Karpas-422 (cell line): Measurements from ENCODE around the gene TCEA3. TPM values are rescaled to one million over a fixed set of nuclear protein-coding genes. Genes with fewer than 3 reads are reported as not detected.

ENCODE experiments used
- DNase-seq: peaks from one replicate; pipeline ENCODE4 v3.0.0-alpha.2; 2015
- H2AFZ ChIP-seq: fragments of 200-600 bp; sonication (generic); 2 replicates; pipeline ENCODE4 v1.6.1; 2014; ENCODE audit warnings: antibody characterized with exemption, low read length, mixed read lengths
- H3K27ac ChIP-seq: fragments of 200-600 bp; sonication (generic); 2 replicates; pipeline ENCODE4 v1.5.1; 2014; ENCODE audit warnings: mild to moderate bottlenecking, low read length, moderate library complexity
- H3K27me3 ChIP-seq: fragments of 200-600 bp; sonication (generic); 2 replicates; pipeline ENCODE4 v1.6.1; 2014; ENCODE audit warnings: low read length, mixed read lengths
- H3K36me3 ChIP-seq: fragments of 200-600 bp; sonication (generic); 2 replicates; pipeline ENCODE4 v1.6.1; 2014; ENCODE audit warnings: low read length, mixed read lengths; ENCODE audit not compliant: insufficient read depth
- H3K4me1 ChIP-seq: fragments of 200-600 bp; sonication (generic); 2 replicates; pipeline ENCODE4 v1.6.1; 2014; ENCODE audit warnings: mild to moderate bottlenecking, low read length, mixed read lengths
- H3K4me2 ChIP-seq: fragments of 200-600 bp; sonication (generic); 2 replicates; pipeline ENCODE4 v1.6.1; 2014; ENCODE audit warnings: low read length, low read depth, mild to moderate bottlenecking; ENCODE audit not compliant: poor library complexity, severe bottlenecking
- H3K4me3 ChIP-seq: fragments of 200-600 bp; sonication (generic); 2 replicates; pipeline ENCODE4 v1.5.1; 2014; ENCODE audit warnings: mild to moderate bottlenecking, antibody characterized with exemption, low read length, mixed read lengths
- H3K79me2 ChIP-seq: fragments of 200-600 bp; sonication (generic); 2 replicates; pipeline ENCODE4 v1.6.1; 2014; ENCODE audit warnings: mild to moderate bottlenecking, low read length, mixed read lengths
- H3K9ac ChIP-seq: fragments of 200-600 bp; sonication (generic); 2 replicates; pipeline ENCODE4 v1.6.0; 2014; ENCODE audit warnings: low read length
- H3K9me2 ChIP-seq: fragments of 200-600 bp; sonication (generic), shearing (Covaris generic); replicated peaks from 2 replicates; pipeline ENCODE4 v1.6.0; 2014; ENCODE audit warnings: mild to moderate bottlenecking, low read length, moderate library complexity; ENCODE audit not compliant: insufficient read depth
- H3K9me3 ChIP-seq: fragments of 300-700, 200-600 bp; sonication (generic); 2 replicates; pipeline ENCODE4 v1.6.1; 2014; ENCODE audit warnings: low read length, mixed read lengths
- H4K20me1 ChIP-seq: fragments of 200-600 bp; sonication (generic); 2 replicates; pipeline ENCODE4 v1.6.1; 2014; ENCODE audit warnings: mild to moderate bottlenecking, antibody characterized with exemption, low read length, low read depth; ENCODE audit not compliant: insufficient read depth
- total RNA-seq: library from RNA; depleted of rRNA; stranded (reverse); fragments of >200 nt; shearing (Covaris generic); gene quantifications from 2 replicates; pipeline ENCODE4 v1.2.3, GENCODE V29; 2014; ENCODE audit warnings: low replicate concordance

Gene TCEA3
- total RNA-seq, 1 experiment from 2014 or later = not detected

DNA sequence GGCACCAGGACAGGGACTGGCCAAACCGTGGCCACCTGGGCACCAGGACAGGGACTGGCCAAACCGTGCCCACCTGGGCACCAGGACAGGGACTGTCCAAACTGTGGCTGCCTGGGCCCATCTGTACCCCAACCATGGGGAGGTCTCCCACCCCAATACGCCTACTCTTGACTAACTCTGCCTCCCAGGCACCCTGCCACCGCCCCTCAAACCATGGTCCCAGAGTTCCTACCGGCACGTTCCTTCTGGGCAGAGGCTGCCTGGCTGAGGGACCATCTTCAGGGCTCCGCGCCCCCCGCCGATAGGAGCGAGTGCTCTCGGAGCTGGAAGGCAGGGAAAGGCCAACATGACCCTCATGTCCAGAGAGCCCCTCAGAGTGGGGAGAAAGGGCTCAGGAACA is 6.3 kb upstream of the TCEA3 start:
- no peak overlapping the region for H3K27ac ChIP-seq
- H3K9me3 ChIP-seq = no peaks in the 10 kb centered on the region
- H3K36me3 ChIP-seq = no peaks in the 10 kb centered on the region
- no peaks in the 10 kb centered on the region for H3K4me1 ChIP-seq
- H2AFZ ChIP-seq = no peak overlapping the region
- no peaks in the 10 kb centered on the region for H4K20me1 ChIP-seq
- no peaks in the 10 kb centered on the region for H3K9me2 ChIP-seq
- no peak overlapping the region for H3K9ac ChIP-seq
- no peaks in the 10 kb centered on the region for H3K27me3 ChIP-seq
- H3K4me2 ChIP-seq = no peak overlapping the region
- no peaks in the 10 kb centered on the region for H3K79me2 ChIP-seq
- no peak overlapping the region for H3K4me3 ChIP-seq
- no peak for DNase-seq

DNA sequence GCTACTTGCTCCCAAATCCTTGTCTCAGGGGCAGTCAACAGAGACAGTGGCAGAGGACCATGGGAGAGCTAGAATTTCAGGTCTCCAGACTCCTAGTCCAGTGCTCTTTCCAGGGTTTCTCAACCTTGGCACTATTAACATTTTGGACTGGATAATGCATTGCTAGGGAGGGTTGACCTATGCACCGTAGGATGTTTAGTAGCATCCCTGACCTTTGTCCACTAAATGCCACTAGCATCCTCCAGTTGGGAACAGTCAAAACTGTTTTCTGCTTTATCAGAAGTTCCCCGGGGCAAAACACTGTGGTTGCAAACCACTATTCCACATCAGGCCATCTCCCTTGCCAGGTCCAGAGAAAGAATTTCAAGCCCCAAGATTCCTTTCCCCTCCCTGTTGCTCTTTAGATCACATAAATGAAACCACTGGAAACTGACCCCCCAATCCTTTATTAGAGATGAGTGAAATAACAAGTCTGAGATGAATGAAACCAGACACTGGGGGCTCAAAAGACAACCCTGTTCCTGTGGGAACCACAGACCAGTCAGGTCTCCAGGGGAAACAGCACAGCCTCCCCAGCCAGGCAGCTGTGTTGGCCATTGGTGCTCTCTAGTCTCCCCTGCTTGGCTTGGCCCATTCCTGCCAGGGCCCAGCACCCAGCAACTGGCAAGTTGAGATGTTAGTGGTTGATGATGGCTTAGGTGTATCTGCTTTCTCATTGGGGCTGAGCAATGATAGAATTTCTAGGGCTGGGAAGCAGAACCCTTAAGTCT is 3.8 kb upstream of the TCEA3 start:
- Histone ChIP-seq H3K27ac (no peak overlapping the region), H4K20me1 (no peaks in the 10 kb centered on the region), H3K4me1 (no peaks in the 10 kb centered on the region), H2AFZ (no peak overlapping the region), H3K9me3 (no peaks in the 10 kb centered on the region), H3K4me3 (no peak overlapping the region), H3K4me2 (no peak overlapping the region), H3K79me2 (no peaks in the 10 kb centered on the region), H3K36me3 (no peaks in the 10 kb centered on the region), H3K27me3 (no peaks in the 10 kb centered on the region), H3K9ac (no peak overlapping the region), H3K9me2 (no peaks in the 10 kb centered on the region)
- DNase-seq = no peak

DNA sequence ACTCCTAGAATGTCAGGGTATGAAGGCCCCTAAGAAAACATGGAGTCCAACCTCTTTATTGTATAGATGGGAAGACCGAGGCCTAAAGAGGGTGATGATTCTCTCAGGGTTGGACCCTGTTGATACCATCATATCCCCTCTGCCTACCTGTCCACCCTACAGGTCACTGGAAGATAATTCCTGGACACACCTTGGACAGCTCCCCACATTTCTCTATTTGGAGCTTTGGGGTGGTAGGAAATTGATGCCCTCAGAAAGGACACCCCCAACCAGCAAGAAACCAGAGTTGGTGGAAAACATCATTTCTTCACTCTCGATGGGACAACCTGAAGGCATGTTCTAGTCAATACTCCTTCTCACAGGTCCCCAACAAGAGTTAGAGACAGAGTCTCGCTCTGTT is 3.0 kb upstream of the TCEA3 start:
- DNase-seq = no peak
- Histone ChIP-seq H3K4me3 (no peak overlapping the region), H2AFZ (no peak overlapping the region), H4K20me1 (no peaks in the 10 kb centered on the region), H3K27ac (no peak overlapping the region), H3K27me3 (no peaks in the 10 kb centered on the region), H3K9me2 (no peaks in the 10 kb centered on the region), H3K9ac (no peak overlapping the region), H3K4me1 (no peaks in the 10 kb centered on the region), H3K9me3 (no peaks in the 10 kb centered on the region), H3K4me2 (no peak overlapping the region), H3K79me2 (no peaks in the 10 kb centered on the region), H3K36me3 (no peaks in the 10 kb centered on the region)

DNA sequence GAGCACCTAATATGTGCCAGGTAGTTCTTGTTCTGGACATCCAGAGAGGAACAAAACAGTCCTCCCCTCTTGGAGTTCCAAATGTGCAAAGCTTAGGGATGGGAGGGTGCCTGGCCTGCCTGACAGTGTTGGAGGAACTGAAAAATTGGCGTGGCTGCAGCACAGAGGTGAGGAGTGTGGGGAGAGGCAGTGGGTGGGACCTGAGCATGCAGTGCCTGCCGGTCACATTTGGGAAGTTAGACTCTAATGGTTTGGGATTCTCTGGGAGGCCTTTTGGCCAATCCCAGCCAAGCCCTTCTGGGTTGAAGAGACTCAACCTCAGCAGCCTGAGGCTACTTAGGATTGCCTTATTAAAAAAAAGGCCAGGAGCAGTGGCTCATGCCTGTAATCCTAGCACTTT is 2.3 kb upstream of the TCEA3 start:
- H3K36me3 ChIP-seq = no peaks in the 10 kb centered on the region
- no peaks in the 10 kb centered on the region for H3K27me3 ChIP-seq
- H4K20me1 ChIP-seq = no peaks in the 10 kb centered on the region
- H3K9ac ChIP-seq = no peak overlapping the region
- no peaks in the 10 kb centered on the region for H3K4me1 ChIP-seq
- H3K27ac ChIP-seq = no peak overlapping the region
- H3K4me2 ChIP-seq = no peak overlapping the region
- no peaks in the 10 kb centered on the region for H3K9me2 ChIP-seq
- no peaks in the 10 kb centered on the region for H3K9me3 ChIP-seq
- H2AFZ ChIP-seq = no peak overlapping the region
- no peaks in the 10 kb centered on the region for H3K79me2 ChIP-seq
- no peak overlapping the region for H3K4me3 ChIP-seq
- no peak for DNase-seq

DNA sequence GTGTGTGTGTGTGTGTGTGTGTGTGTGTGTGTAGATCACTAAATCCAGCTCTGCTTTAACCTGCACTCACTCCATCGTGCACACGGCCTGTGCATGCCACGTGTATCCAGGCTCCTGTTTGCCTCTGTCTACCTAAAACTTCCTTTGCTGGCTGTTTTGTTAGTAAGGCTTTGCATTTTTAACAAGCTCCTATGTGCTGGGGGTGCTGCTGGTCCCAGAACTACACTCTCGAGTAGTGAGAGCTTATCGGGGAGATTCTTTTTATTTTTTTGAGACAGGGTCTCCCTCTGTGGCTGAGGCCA is 596 bp upstream of the TCEA3 start:
- no peaks in the 10 kb centered on the region for H3K36me3 ChIP-seq
- no peak overlapping the region for H3K4me3 ChIP-seq
- no peak for DNase-seq
- H3K4me1 ChIP-seq = no peaks in the 10 kb centered on the region
- H3K4me2 ChIP-seq = no peak overlapping the region
- no peaks in the 10 kb centered on the region for H3K79me2 ChIP-seq
- no peak overlapping the region for H2AFZ ChIP-seq
- H3K27ac ChIP-seq = no peak overlapping the region
- H3K9ac ChIP-seq = no peak overlapping the region
- no peaks in the 10 kb centered on the region for H3K9me3 ChIP-seq
- no peaks in the 10 kb centered on the region for H3K9me2 ChIP-seq
- H3K27me3 ChIP-seq = no peaks in the 10 kb centered on the region
- no peaks in the 10 kb centered on the region for H4K20me1 ChIP-seq

DNA sequence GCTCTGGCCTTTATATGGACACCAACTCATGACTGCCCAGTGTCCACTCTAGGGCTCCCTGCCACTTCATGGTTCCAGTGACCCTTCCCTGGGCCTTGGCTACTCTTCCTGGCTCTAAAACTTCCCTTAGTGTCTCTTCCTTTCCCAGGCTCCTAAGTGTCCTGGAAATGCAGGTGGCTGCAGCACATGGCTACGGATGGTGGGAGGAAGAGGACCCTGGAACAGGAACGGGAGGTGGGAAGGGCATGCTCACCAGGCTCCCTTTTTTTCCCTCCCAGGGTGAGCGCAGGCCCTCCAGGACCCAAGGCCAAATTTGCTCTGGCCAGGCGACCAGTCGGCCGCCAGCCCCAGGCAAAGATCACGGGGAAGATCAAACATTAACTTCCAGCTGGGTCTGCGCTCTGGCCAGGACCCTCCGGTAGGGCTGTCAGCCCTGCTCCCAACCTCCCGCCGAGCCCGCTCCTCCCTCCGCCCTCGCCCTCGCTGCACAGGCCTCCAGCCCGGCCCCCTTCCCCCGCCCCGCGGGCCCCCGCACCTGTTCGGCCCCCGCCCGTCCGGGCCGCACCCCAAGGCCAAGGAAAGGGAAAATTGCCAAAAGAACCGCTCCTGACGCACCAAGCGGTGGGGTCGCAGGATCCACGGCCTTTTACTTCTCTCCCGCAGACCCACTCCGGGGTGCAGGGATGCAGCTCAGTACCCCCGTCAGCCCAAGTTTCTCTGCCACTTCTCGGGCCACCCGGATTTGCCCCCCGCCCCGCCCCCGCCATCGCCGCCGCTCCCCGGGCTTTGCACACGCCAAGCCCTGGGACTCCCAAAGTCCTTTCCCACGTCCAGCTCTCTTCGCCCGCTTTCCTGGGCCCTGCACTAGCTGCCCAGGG is 894 bp downstream of the TCEA3 start:
- Histone ChIP-seq H2AFZ (no peak overlapping the region), H3K4me3 (no peak overlapping the region), H3K9me2 (no peaks in the 10 kb centered on the region), H3K4me2 (no peak overlapping the region), H3K36me3 (no peaks in the 10 kb centered on the region), H3K79me2 (no peaks in the 10 kb centered on the region), H3K27me3 (no peaks in the 10 kb centered on the region), H3K9ac (no peak overlapping the region), H3K4me1 (no peaks in the 10 kb centered on the region), H4K20me1 (no peaks in the 10 kb centered on the region), H3K27ac (no peak overlapping the region), H3K9me3 (no peaks in the 10 kb centered on the region)
- no peak for DNase-seq

DNA sequence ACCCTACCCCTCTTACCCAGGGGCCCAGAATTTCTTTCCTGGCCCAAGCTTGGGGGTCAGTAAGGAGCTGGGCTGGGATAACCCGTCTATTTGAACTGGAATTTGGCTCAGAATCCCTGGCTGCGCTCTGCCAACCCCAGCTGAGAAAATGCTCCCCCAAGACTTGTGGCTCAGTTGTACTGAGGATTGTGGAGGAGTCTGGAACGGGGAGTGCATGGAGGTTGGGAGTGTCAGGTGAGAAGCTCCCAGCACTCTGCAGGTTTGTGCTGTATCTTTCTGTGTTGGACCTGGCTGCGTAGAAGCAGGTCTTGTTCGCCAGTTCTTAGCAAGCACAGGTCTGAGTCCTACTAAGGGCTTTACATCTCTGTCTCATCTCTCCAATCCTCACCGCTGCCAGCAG is 1.6 kb downstream of the TCEA3 start:
- DNase-seq = no peak
- H3K36me3 ChIP-seq = no peaks in the 10 kb centered on the region

DNA sequence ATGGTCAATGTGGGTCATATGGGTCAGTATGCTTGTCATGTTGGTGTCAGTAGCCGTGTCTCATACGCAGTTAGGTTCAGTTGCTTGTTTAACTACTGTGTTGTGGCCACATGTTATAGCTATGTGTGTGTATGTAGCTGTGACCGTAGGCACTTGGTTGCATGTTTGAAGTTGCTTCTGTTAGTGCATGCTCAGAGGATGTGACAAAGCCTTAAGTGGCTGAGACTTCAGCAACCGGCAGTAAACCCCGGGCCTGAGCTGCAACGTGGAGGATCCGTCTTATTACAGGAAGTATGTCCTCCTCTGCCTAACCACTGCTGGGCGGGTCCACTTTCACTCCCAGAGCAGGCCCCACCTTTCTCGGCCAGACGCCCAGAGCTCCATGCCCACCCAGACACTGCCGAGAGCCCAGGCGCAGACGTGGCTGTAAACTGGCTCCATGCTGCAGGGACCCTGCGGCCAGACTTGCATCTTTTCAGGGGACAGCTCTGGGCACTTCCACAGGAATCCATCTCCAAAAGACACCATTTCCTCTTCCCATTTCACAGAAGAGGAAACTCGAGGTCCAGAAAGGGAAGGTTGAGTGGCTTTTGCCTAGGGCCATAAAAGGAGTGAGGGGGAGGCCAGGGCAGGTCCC is 2.2 kb downstream of the TCEA3 start:
- H3K79me2 ChIP-seq = no peaks in the 10 kb centered on the region
- H3K27me3 ChIP-seq = no peaks in the 10 kb centered on the region
- H2AFZ ChIP-seq = no peak overlapping the region
- no peaks in the 10 kb centered on the region for H3K9me3 ChIP-seq
- no peaks in the 10 kb centered on the region for H3K36me3 ChIP-seq
- H3K9me2 ChIP-seq = no peaks in the 10 kb centered on the region
- DNase-seq = no peak
- no peaks in the 10 kb centered on the region for H3K4me1 ChIP-seq
- no peak overlapping the region for H3K9ac ChIP-seq
- no peaks in the 10 kb centered on the region for H4K20me1 ChIP-seq
- H3K4me2 ChIP-seq = no peak overlapping the region
- H3K4me3 ChIP-seq = no peak overlapping the region
- no peak overlapping the region for H3K27ac ChIP-seq

More for the DNA sequence above, 1.6 kb downstream of the TCEA3 start:
- no peak overlapping the region for H3K4me3 ChIP-seq
- no peak overlapping the region for H3K4me2 ChIP-seq
- no peaks in the 10 kb centered on the region for H3K9me3 ChIP-seq
- H3K4me1 ChIP-seq = no peaks in the 10 kb centered on the region
- H4K20me1 ChIP-seq = no peaks in the 10 kb centered on the region
- no peaks in the 10 kb centered on the region for H3K9me2 ChIP-seq
- H3K27me3 ChIP-seq = no peaks in the 10 kb centered on the region
- no peak overlapping the region for H2AFZ ChIP-seq
- H3K79me2 ChIP-seq = no peaks in the 10 kb centered on the region
- H3K9ac ChIP-seq = no peak overlapping the region
- H3K27ac ChIP-seq = no peak overlapping the region
